Neural crest cell (in vitro differentiated cells): Measurements from ENCODE around the gene NKX3-2. TPM values are rescaled to one million over a fixed set of nuclear protein-coding genes. Genes with fewer than 3 reads are reported as not detected.

Source experiments
- DNase-seq: peaks from one replicate; pipeline ENCODE4 v3.0.0; 2021; ENCODE audit warnings: low read depth, mixed read lengths, low spot score
- H3K27ac Mint-ChIP-seq: one replicate; pipeline ENCODE4 v1.8.0; 2021; ENCODE audit warnings: mild to moderate bottlenecking, mixed read lengths; ENCODE audit not compliant: unreplicated experiment
- H3K27me3 Mint-ChIP-seq: 2 replicates; pipeline ENCODE4 v1.8.0; 2021; ENCODE audit warnings: low read depth, mild to moderate bottlenecking, mixed read lengths
- H3K36me3 Mint-ChIP-seq: 2 replicates; pipeline ENCODE4 v1.8.0; 2021; ENCODE audit warnings: low read depth, mild to moderate bottlenecking, mixed read lengths
- H3K4me1 Mint-ChIP-seq: 2 replicates; pipeline ENCODE4 v1.8.0; 2021; ENCODE audit warnings: mixed read lengths
- H3K4me3 Mint-ChIP-seq: one replicate; pipeline ENCODE4 v1.8.0; 2021; ENCODE audit warnings: mild to moderate bottlenecking, mixed read lengths
- H3K9me3 Mint-ChIP-seq: 2 replicates; pipeline ENCODE4 v1.8.0; 2021; ENCODE audit warnings: mixed read lengths
- total RNA-seq: library from RNA; stranded (reverse); gene quantifications from 2 replicates; pipeline ENCODE4 v1.2.1, GENCODE V29; 2021
- TF ChIP-seq, protein P1 (sequence below): fragments of 200-600 bp; sonication (generic); conservative IDR thresholded peaks from 2 replicates; pipeline ENCODE4 v1.5.0; 2021; ENCODE audit warnings: antibody characterized with exemption, mild to moderate bottlenecking

Gene NKX3-2
- total RNA-seq, 1 donor from 2014 or later = 4.0 TPM

DNA sequence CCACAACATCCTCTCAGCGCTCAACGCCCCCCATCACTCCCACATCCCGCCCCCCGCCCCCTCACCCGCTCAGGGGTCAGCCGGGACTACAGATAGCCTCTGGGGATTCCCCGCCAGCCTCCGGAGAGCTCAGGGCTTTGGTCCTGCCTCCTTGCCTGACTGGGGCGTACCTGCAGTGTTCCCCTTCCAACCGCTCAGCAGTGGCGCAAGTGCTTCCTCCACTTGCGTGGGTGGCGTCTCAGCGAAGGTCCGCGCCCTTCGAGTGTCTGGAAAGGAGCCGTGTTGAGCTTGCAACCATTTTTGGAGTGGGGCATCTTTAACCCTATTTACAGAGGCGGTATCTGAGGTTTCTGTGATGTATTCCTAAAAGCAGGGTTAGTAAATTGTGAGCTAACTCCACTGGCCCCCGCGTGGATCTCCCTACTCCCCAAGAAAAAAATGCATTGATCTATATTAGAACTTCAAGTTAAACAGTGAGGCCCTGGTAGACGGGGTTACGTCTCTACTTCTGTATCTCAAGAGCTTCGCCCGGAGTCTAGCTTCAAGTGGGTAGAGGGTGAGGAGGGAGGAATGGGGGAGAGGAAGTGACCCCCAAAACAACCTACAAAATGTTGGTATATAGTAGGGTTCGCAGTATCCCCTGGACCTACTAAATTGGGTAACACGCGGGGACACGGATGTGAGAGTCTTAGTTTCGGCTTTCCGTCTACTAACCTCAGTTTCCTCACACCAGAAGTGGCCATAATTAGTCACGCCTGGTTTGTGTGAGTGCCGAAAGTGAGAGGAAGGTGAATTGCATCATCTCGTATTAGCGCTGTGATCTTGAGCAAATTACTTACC lies 16.1 kb downstream of the NKX3-2 start:
- TF ChIP-seq, protein P1, sequence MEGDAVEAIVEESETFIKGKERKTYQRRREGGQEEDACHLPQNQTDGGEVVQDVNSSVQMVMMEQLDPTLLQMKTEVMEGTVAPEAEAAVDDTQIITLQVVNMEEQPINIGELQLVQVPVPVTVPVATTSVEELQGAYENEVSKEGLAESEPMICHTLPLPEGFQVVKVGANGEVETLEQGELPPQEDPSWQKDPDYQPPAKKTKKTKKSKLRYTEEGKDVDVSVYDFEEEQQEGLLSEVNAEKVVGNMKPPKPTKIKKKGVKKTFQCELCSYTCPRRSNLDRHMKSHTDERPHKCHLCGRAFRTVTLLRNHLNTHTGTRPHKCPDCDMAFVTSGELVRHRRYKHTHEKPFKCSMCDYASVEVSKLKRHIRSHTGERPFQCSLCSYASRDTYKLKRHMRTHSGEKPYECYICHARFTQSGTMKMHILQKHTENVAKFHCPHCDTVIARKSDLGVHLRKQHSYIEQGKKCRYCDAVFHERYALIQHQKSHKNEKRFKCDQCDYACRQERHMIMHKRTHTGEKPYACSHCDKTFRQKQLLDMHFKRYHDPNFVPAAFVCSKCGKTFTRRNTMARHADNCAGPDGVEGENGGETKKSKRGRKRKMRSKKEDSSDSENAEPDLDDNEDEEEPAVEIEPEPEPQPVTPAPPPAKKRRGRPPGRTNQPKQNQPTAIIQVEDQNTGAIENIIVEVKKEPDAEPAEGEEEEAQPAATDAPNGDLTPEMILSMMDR = no peak
- peaks cover 14% of the 10 kb centered on the region for H3K4me1 Mint-ChIP-seq
- H3K36me3 Mint-ChIP-seq = no peaks in the 10 kb centered on the region
- H3K9me3 Mint-ChIP-seq = no peaks in the 10 kb centered on the region
- no peak for DNase-seq
- H3K4me3 Mint-ChIP-seq = no peak overlapping the region
- H3K27me3 Mint-ChIP-seq = peaks cover 96% of the 10 kb centered on the region
- no peak overlapping the region for H3K27ac Mint-ChIP-seq

DNA sequence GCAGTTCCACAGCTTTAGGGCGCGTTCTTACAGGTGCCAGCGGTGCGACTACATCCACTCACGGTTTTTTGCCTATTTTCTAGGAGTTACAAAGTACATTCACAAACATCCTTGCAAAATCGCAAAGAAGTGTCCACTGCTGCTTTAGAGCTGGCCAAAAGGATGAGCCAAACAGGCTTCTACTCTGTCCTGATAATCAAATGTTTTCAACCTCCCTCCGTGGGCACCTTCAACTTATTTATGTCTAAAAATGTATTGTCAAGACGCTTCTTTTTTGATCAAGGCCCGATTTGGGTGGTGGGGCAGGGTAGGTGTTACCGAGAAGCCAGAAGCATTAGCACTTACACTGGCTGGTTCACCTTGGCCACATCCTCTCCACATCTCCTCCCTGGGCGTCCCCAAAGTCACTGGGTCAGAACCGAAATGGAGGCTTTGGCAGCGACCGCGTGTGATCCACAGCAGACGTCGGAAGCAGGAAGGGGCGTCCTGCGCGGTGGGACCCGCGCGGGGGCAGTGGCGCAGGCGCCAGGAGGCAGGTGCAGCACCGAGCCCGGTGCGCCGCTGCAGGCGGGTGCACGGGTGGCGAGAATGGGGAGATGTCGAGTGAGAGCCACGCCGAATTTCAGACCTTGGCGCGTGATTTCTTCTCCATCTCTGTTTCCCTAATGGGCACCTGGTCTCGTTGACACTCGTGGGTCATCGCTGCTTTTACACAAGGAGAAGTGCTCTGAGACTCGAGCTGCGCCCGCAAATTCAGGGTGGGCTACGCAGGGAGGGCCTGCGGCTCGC lies 16.9 kb downstream of the NKX3-2 start:
- TF ChIP-seq, protein P1 = no peak
- Mint-ChIP-seq H3K9me3 (no peaks in the 10 kb centered on the region), H3K4me3 (no peak overlapping the region), H3K27me3 (peaks cover 96% of the 10 kb centered on the region), H3K27ac (no peak overlapping the region), H3K36me3 (peaks cover 3% of the 10 kb centered on the region), H3K4me1 (peaks cover 14% of the 10 kb centered on the region)
- DNase-seq = no peak

DNA sequence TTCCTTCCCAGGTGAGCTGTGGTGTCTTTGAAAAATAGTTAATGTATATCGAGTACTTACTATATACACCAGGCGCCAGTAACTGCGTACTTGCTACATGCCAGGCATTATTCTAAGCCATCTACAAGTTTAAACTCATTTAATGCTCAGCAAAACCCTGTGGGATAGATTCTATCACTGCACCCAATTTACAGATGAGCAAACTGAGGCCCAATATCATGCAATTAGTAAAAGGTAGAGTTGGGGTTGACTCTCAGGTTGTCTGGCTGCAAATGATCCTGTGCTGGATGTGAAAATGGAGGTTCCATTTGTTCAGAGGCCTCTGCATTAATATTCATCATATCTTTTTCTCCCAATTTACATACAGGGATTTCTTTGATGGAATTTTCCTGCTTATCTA lies 17.6 kb downstream of the NKX3-2 start:
- TF ChIP-seq, protein P1 = no peak
- H3K4me3 Mint-ChIP-seq = no peak overlapping the region
- peaks cover 12% of the 10 kb centered on the region for H3K4me1 Mint-ChIP-seq
- H3K27me3 Mint-ChIP-seq = peaks cover 97% of the 10 kb centered on the region
- DNase-seq = no peak
- no peaks in the 10 kb centered on the region for H3K9me3 Mint-ChIP-seq
- peaks cover 3% of the 10 kb centered on the region for H3K36me3 Mint-ChIP-seq
- H3K27ac Mint-ChIP-seq = no peak overlapping the region

DNA sequence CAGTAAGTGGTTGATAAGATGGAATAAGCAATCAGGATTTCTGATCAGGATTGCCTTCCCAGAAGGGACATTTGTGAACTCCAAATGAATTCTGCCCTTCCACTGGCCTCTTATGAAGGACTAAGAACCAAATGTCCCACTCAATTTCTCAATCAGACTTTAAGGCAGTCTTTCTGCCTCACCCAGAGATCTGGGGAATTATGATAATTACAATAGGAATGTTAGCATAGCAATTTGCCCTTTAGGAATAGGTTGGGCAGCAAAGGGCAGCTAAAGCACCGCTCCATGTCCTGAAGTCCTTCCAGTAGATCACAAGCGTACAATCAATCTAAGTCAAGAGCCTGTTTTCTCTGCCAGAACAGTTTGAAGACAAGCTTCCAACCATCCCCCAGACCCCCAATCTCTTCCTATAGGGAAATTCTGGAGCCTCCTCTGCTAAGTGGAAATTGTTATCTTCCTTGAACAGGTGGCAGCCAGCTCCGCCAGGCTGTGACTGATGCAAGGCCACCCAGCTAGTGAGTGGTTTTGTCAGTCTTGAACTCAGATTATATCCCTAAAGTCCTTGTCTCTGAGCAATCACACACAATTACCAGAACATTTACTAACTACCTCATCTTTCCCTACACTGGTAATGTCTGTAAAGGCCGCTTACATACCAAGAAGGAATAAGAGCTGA lies 18.6 kb downstream of the NKX3-2 start:
- H3K9me3 Mint-ChIP-seq = no peaks in the 10 kb centered on the region
- H3K4me1 Mint-ChIP-seq = peaks cover 3% of the 10 kb centered on the region
- peaks cover 3% of the 10 kb centered on the region for H3K36me3 Mint-ChIP-seq
- peaks cover 94% of the 10 kb centered on the region for H3K27me3 Mint-ChIP-seq
- DNase-seq = no peak
- H3K4me3 Mint-ChIP-seq = no peak overlapping the region
- no peak overlapping the region for H3K27ac Mint-ChIP-seq
- TF ChIP-seq, protein P1 = no peak

DNA sequence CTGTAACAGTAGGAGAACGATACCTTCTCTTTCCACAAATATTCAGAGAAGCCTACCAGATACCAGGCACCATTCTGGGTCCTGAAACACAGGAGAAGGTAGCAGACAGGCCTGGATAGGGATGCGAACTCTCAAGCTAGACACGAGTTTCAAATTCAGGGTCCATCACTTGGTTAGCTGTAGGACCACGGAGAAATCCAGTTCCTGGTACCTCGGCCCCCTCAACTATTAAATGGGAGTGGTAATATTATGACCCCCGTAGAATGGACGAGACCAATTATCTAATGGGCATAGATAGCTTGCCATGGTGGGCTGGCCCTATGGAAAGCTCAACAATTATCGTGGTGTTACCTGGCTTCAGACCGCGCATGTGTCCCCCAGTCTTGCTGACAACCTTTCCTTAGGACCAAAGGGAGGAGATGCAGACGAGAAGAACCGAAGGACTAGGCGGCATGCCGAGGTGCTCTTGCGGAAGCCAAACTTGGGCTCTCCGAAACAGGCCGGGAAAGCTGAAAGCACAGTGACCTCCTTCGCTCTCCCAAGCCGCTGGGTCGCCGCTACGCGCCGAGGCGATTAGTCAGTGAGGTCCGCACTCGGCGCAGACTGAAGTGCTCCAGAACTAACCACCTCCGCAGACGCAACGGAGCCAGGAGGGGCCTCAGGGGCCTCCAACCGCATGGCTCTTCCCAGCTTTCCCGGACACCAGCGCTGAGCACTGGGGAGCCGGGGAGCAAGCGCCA lies 19.6 kb downstream of the NKX3-2 start:
- H3K9me3 Mint-ChIP-seq = no peaks in the 10 kb centered on the region
- no peak overlapping the region for H3K27ac Mint-ChIP-seq
- no peaks in the 10 kb centered on the region for H3K4me1 Mint-ChIP-seq
- DNase-seq = no peak
- peaks cover 3% of the 10 kb centered on the region for H3K36me3 Mint-ChIP-seq
- peaks cover 87% of the 10 kb centered on the region for H3K27me3 Mint-ChIP-seq
- TF ChIP-seq, protein P1 = no peak
- no peak overlapping the region for H3K4me3 Mint-ChIP-seq
